GM18511 (cell line): Measurements from ENCODE around the gene SMC4.
"Not testable (repeated sequence)": the region's sequence is repeated elsewhere in the genome, so short reads cannot be mapped to it uniquely, and the experiment has no call there.

ENCODE experiments used
- ATAC-seq: cut with Tn5 transposase; IDR thresholded peaks from one replicate; pipeline ENCODE4 v1.9.1; 2021; ENCODE audit warnings: mild to moderate bottlenecking, moderate library complexity; ENCODE audit not compliant: unreplicated experiment

SMC4 gene

GRCh38 chr3:160440687-160441086 lies 41.2 kb downstream of the SMC4 start:
- no peak for ATAC-seq

- ATAC-seq = no peak
These were observed 45.0 kb downstream of the SMC4 start for GRCh38 chr3:160444411-160444810.

- no peak for ATAC-seq
These were observed 46.4 kb downstream of the SMC4 start for GRCh38 chr3:160445854-160446253.

GRCh38 chr3:160446522-160447056 lies 47.1 kb downstream of the SMC4 start:
- no peak for ATAC-seq

- no peak for ATAC-seq
These were observed 48.1 kb downstream of the SMC4 start for GRCh38 chr3:160447544-160447943.

GRCh38 chr3:160448845-160449635 lies 49.6 kb downstream of the SMC4 start:
- ATAC-seq = peak; percentile 51

GRCh38 chr3:160449636-160450598 lies 50.5 kb downstream of the SMC4 start, which contains the start of gene TRIM59:
TRIM59 (minus strand) TSS chr3:160449786; CDS start chr3:160439183, 10,603 bp downstream.
- ATAC-seq = peak; percentile 93

GRCh38 chr3:160450846-160451245 lies 51.4 kb downstream of the SMC4 start:
- ATAC-seq = no peak

- no peak for ATAC-seq
These were observed 52.2 kb downstream of the SMC4 start for GRCh38 chr3:160451602-160452001.

GRCh38 chr3:160452251-160452650 lies 52.8 kb downstream of the SMC4 start:
- not testable (repeated sequence) for ATAC-seq

- ATAC-seq = no peak
These were observed 55.5 kb downstream of the SMC4 start for GRCh38 chr3:160454995-160455394.

GRCh38 chr3:160455846-160456245 lies 56.4 kb downstream of the SMC4 start:
- no peak for ATAC-seq

GRCh38 chr3:160458151-160458550 lies 58.7 kb downstream of the SMC4 start:
- ATAC-seq = no peak

- ATAC-seq = no peak
These were observed 60.1 kb downstream of the SMC4 start for GRCh38 chr3:160459450-160459970.

GRCh38 chr3:160460033-160460432 lies 60.6 kb downstream of the SMC4 start:
- no peak for ATAC-seq

GRCh38 chr3:160464321-160464720 lies 64.9 kb downstream of the SMC4 start:
- ATAC-seq = no peak

- no peak for ATAC-seq
These were observed 65.5 kb downstream of the SMC4 start for GRCh38 chr3:160464971-160465370.

- no peak for ATAC-seq
These were observed 70.7 kb downstream of the SMC4 start for GRCh38 chr3:160470181-160470580.

GRCh38 chr3:160471892-160472291 lies 72.4 kb downstream of the SMC4 start:
- peak; percentile 39 for ATAC-seq

- peak; percentile 93 for ATAC-seq
These were observed 72.9 kb downstream of the SMC4 start for GRCh38 chr3:160472344-160472743.

GRCh38 chr3:160473221-160473620 lies 73.8 kb downstream of the SMC4 start:
- no peak for ATAC-seq
